Astrocyte of the cerebellum (primary cell): Measurements from ENCODE around the gene SLC37A1.

Source experiments
- DNase-seq: peaks from one replicate; pipeline ENCODE4 v3.0.0-alpha.2; 2011; ENCODE audit warnings: low read depth
- H3K4me3 ChIP-seq: 2 replicates; pipeline ENCODE4 v1.5.1; 2011; ENCODE audit warnings: mild to moderate bottlenecking, low read depth, low read length, moderate library complexity
- CTCF ChIP-seq: IDR thresholded peaks from 2 replicates; pipeline ENCODE4 v1.5.1; 2012; ENCODE audit warnings: low read length, low read depth, moderate library complexity, mild to moderate bottlenecking; ENCODE audit errors: missing control alignments
- in situ Hi-C: cut with HindIII; loops from 2 replicates; pipeline ENCODE4 v1.10.0; 2017; ENCODE audit warnings: low sequenced_read_pairs

The SLC37A1 gene

GRCh38 chr21:42601656-42602055, 88.0 kb downstream of the SLC37A1 start:
- TF ChIP-seq CTCF: no peak
- DNase-seq: no peak
- no peak overlapping the region for H3K4me3 ChIP-seq
- in situ Hi-C loops: no loop called here

GRCh38 chr21:42607102-42607501, 93.5 kb downstream of the SLC37A1 start:
- no peak overlapping the region for H3K4me3 ChIP-seq
- in situ Hi-C loops: no loop called here
- TF ChIP-seq CTCF: no peak

DNA sequence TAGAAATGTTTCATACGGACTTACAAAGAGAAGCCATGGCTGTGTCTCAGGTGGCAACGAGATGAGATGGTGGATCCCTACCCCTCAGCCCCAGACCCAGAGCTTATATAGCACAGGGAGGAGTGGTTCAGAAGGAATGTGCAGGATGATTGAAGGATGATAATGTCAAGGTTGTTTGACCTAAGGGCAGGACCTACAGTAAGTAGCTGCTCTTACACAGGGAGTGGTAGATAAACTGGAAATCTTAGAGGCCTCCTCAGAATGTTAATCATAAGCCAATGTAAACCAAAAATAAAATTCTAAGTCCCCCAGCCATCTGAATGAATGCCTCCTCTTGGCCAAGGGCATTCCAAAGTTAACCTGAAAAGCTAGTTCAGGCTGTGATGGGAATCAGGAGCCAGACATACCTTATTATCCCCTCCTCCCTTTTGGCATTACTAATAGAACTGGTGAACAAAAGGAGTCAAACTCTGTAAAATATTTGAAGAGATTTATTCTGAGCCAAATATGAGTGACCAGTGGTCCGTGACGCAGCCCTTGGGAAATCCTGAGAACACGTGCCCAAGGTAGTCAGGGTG, 94.0 kb downstream of the SLC37A1 start:
- H3K4me3 ChIP-seq: no peak overlapping the region
- no peak for TF ChIP-seq CTCF
- DNase-seq: no peak
- in situ Hi-C loops: no loop called here

More at GRCh38 chr21:42607102-42607501, 93.5 kb downstream of the SLC37A1 start:
- DNase-seq: no peak

GRCh38 chr21:42608446-42608845, 94.8 kb downstream of the SLC37A1 start:
- H3K4me3 ChIP-seq: no peak overlapping the region
- in situ Hi-C loops: no loop called here
- no peak for TF ChIP-seq CTCF
- no peak for DNase-seq

- in situ Hi-C loops: loop anchor here (10.0 kb wide), 1 partner anchor 125 kb away; no protein-coding TSS in a partner anchor
Observed at GRCh38 chr21:42609811-42610210, 96.2 kb downstream of the SLC37A1 start.

GRCh38 chr21:42611852-42612251, 98.2 kb downstream of the SLC37A1 start:
- no peak for TF ChIP-seq CTCF
- no peak overlapping the region for H3K4me3 ChIP-seq
- DNase-seq: no peak
- in situ Hi-C loops: loop anchor here (10.0 kb wide), 1 partner anchor 123 kb away; no protein-coding TSS in a partner anchor

More at GRCh38 chr21:42609811-42610210, 96.2 kb downstream of the SLC37A1 start:
- H3K4me3 ChIP-seq: no peak overlapping the region
- TF ChIP-seq CTCF: no peak
- DNase-seq: no peak
